Stimulated activated CD4-positive, alpha-beta T cell treated with anti-CD3 and anti-CD28 coated beads, TNF-alpha, amount 100 ng/mL, for 1 hour (primary cell): Measurements from ENCODE around the gene ZNF296.

Experiments
- DNase-seq, 3 donors: peaks; one replicate each; pipeline ENCODE4 v3.0.0-alpha.2; 2020; ENCODE audit warnings: low read depth in 3 of 3, low spot score in 1 of 3

The ZNF296 gene

GRCh38 chr19:45087531-45087930 lies 11.3 kb upstream of the ZNF296 start:
- DNase-seq = peak in 1 of 3 donors; percentile 18

GRCh38 chr19:45086480-45086879 lies 10.2 kb upstream of the ZNF296 start:
- no peak for DNase-seq

- no peak for DNase-seq
Measured at GRCh38 chr19:45082170-45082569, 5.9 kb upstream of the ZNF296 start.

GRCh38 chr19:45079911-45080370 lies 3.7 kb upstream of the ZNF296 start:
- DNase-seq = no peak

- peak; percentile 45 to 76 (median 60) for DNase-seq
Measured at GRCh38 chr19:45079063-45079910, 3.0 kb upstream of the ZNF296 start, which contains the start of gene GEMIN7. TSS of gene GEMIN7 (plus strand) at chr19:45079260. CDS start at chr19:45090115, 10,855 bp downstream.

GRCh38 chr19:45078390-45079062 lies 2.2 kb upstream of the ZNF296 start:
- DNase-seq = no peak

- DNase-seq = no peak
Measured at GRCh38 chr19:45076851-45077730, 813 bp upstream of the ZNF296 start.

- no peak for DNase-seq
Measured at GRCh38 chr19:45075301-45076028, 813 bp downstream of the ZNF296 start.

GRCh38 chr19:45074744-45075300 lies 1.5 kb downstream of the ZNF296 start:
- DNase-seq = no peak

GRCh38 chr19:45071969-45072790 lies 4.1 kb downstream of the ZNF296 start:
- DNase-seq = no peak

- no peak for DNase-seq
Measured at GRCh38 chr19:45071545-45071938, 4.7 kb downstream of the ZNF296 start.

GRCh38 chr19:45070861-45071544 lies 5.3 kb downstream of the ZNF296 start:
- DNase-seq = no peak

GRCh38 chr19:45070214-45070613 lies 6.1 kb downstream of the ZNF296 start:
- DNase-seq = no peak

GRCh38 chr19:45069056-45069455 lies 7.2 kb downstream of the ZNF296 start:
- DNase-seq = no peak

GRCh38 chr19:45068041-45068440 lies 8.2 kb downstream of the ZNF296 start:
- DNase-seq = no peak

- no peak for DNase-seq
Measured at GRCh38 chr19:45066921-45067661, 9.2 kb downstream of the ZNF296 start.

- no peak for DNase-seq
Measured at GRCh38 chr19:45063851-45064801, 12.2 kb downstream of the ZNF296 start.
